Coronary artery (tissue), 2 donors: Measurements from ENCODE around the gene CYTH1.

Experiments used
- DNase-seq: peaks from one replicate; pipeline ENCODE4 v3.0.0-alpha.2; 2017; ENCODE audit warnings: low spot score
- H3K27ac ChIP-seq, 2 donors: fragments of 200-600 bp; sonication (generic); one replicate each; pipeline ENCODE4 v1.5.1; 2016 to 2019
- H3K4me3 ChIP-seq: fragments of 200-600 bp; sonication (generic); 2 replicates; pipeline ENCODE4 v1.5.1; 2016; ENCODE audit warnings: mild to moderate bottlenecking, moderate library complexity
- CTCF ChIP-seq: fragments of 200-600 bp; sonication (generic); IDR thresholded peaks from one replicate; pipeline ENCODE4 v1.5.1; 2019; ENCODE audit warnings: antibody characterized with exemption

Gene CYTH1

DNA sequence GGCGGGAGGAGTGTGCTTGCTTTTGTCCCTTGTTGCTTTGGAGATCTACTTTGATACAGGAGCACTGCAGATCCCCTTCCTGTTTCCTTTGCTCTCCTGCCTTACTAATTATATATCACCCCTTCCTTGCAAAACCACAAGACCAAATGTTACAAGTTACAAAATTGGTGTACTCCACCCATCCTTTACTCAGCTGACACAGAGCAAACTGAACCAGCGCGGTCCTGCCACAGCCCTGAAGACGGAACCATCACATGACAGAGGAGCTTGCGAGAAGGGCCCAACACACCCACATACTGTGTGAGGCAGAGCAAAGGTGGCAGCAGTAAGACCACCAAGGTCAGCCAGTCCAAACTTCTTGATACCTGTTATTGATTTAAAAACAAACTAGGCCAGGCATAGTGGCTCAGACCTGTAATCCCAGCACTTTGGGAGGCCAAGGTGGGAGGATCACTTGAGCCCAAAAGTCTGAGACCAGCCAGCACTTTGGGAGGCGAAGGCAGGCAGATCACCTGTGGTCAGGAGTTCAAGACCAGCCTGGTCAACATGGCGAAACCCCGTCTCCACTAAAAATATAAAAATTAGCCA, 33.2 kb downstream of the CYTH1 start:
- TF ChIP-seq CTCF: no peak
- DNase-seq: no peak
- Histone ChIP-seq H3K4me3 (no peak overlapping the region), H3K27ac (peak overlapping the region; percentile 51 to 81)

DNA sequence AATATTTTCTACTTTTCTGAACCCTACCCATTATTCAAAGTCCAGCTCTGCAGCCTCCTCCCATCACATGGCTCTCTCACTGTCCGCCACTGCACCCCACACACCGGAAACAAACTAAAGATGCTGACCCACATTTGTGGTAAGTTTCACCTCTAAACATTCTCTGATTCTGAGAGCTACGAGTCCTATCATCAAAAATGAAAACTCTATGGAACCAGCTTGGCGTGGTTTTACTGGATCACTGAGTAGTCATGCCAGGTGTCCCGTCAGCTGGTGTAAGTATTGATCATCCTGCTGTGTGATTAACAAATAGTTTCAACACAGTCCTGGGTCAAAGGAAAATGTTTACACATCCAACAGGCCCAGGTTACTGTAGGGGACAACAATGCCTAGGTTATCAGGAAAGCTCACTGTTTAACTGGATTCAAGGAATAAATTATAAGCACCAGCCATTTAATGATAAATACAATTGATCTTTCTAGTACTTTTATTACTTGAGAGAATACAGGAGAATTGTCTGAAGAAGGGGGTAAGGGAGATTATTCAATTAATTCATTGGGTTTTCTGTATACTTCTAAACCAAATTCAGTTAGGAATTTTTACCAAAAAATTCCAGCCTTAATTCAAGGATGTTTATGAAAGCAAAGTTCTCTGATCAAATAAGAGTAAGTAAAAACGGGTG, 33.9 kb downstream of the CYTH1 start:
- no peak for DNase-seq
- H3K4me3 ChIP-seq: no peak overlapping the region
- peak overlapping the region; percentile 39 to 81 for H3K27ac ChIP-seq
- no peak for TF ChIP-seq CTCF

- H3K4me3 ChIP-seq: no peak overlapping the region
- DNase-seq: no peak
- TF ChIP-seq CTCF: no peak
- H3K27ac ChIP-seq: peak overlapping the region in 1 of 2 donors; percentile 55
Observed at GRCh38 chr17:78747488-78747887, 34.6 kb downstream of the CYTH1 start.

- Histone ChIP-seq H3K4me3 (no peak overlapping the region), H3K27ac (peak overlapping the region in 1 of 2 donors; percentile 55)
- no peak for DNase-seq
- no peak for TF ChIP-seq CTCF
Observed at GRCh38 chr17:78746949-78747269, 35.2 kb downstream of the CYTH1 start.

- no peak for TF ChIP-seq CTCF
- Histone ChIP-seq H3K27ac (no peak overlapping the region), H3K4me3 (no peak overlapping the region)
- no peak for DNase-seq
Observed at GRCh38 chr17:78746263-78746948, 35.7 kb downstream of the CYTH1 start.

GRCh38 chr17:78745407-78746088, 36.5 kb downstream of the CYTH1 start:
- peak; percentile 27 for TF ChIP-seq CTCF
- no peak for DNase-seq
- Histone ChIP-seq H3K4me3 (no peak overlapping the region), H3K27ac (no peak overlapping the region)
